ENCODE data around the gene SLC29A3.

GRCh38 chr10:71314028-71314693 lies 4.9 kb upstream of the SLC29A3 start:
- TF ChIP-seq CTCF (conservative IDR thresholded peaks at IDR 0.05; ENCODE audit: low read depth in 2 of 2) (peak; percentile 62 to 81), JUNB (IDR thresholded peaks at IDR 0.05; ENCODE audit: unreplicated experiment) (no peak), ZNF114 (CRISPR knock-in tag; IDR thresholded peaks at IDR 0.05) (no peak), EZH2 (IDR thresholded peaks at IDR 0.05; ENCODE audit: low read depth, unreplicated experiment) (no peak), POLR2AphosphoS5 (IDR thresholded peaks at IDR 0.05; ENCODE audit: low read depth) (no peak), ZNF331 (CRISPR knock-in tag; IDR thresholded peaks at IDR 0.05; ENCODE audit: low read depth) (no peak), EZH2phosphoT487 (IDR thresholded peaks at IDR 0.05; ENCODE audit: unreplicated experiment) (no peak), CREB1 (CRISPR knock-in tag; IDR thresholded peaks at IDR 0.05; ENCODE audit: low read depth) (no peak)

All from GM23338 (cell line).